A673 (cell line): Measurements from ENCODE around the gene CAPN7.

Experiments used
- EZH2 ChIP-seq: fragments of 200-600 bp; sonication (generic); IDR thresholded peaks from 2 replicates; pipeline ENCODE4 v1.6.1; 2017; ENCODE audit warnings: borderline replicate concordance, low read depth, mild to moderate bottlenecking, mixed read lengths, antibody characterized with exemption, low read length; ENCODE audit not compliant: poor library complexity, severe bottlenecking
- TF ChIP-seq, protein P1 (sequence below): fragments of 300-800, 200-600 bp; sonication (generic); conservative IDR thresholded peaks from 2 replicates; pipeline ENCODE4 v1.5.1; 2017; ENCODE audit warnings: low read depth, mild to moderate bottlenecking, antibody characterized with exemption, low read length, moderate library complexity, mixed read lengths

DNA sequence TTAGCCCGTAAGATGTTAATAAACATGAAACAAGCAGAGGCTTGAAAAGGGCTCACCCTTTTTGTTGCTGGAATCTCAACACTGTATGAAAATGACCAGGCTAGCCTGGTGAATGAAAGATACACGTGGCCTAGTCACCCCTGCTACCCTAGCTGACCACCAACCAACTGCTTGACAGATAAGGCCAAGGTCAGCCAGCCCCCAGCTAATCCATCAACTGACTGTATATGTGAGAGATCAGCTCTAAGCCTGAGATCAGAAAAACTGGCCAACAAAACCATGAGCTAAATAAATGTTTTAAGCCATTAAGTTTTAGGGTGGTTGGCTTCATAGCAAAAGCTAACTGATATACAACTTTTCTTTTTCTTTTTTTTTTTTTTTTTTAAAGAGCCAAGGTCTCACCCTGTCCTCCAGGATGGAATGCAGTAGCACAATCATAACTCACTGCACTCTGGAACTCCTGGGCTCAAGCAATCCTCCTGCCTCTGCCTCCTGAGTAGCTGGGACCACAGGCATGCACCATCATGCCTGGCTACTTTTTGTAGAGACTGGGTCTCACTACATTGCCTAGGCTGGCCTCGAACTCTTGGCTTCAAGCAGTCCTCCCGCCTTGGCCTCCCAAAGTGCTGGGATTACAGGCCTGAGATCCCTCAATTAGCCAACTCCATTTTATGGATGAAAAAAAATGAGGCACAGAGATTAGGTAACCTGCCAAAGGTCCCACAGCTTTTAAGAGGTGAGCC, 91.7 kb downstream of the CAPN7 start:
- TF ChIP-seq, protein P1, sequence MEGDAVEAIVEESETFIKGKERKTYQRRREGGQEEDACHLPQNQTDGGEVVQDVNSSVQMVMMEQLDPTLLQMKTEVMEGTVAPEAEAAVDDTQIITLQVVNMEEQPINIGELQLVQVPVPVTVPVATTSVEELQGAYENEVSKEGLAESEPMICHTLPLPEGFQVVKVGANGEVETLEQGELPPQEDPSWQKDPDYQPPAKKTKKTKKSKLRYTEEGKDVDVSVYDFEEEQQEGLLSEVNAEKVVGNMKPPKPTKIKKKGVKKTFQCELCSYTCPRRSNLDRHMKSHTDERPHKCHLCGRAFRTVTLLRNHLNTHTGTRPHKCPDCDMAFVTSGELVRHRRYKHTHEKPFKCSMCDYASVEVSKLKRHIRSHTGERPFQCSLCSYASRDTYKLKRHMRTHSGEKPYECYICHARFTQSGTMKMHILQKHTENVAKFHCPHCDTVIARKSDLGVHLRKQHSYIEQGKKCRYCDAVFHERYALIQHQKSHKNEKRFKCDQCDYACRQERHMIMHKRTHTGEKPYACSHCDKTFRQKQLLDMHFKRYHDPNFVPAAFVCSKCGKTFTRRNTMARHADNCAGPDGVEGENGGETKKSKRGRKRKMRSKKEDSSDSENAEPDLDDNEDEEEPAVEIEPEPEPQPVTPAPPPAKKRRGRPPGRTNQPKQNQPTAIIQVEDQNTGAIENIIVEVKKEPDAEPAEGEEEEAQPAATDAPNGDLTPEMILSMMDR: no peak
- no peak for TF ChIP-seq EZH2
